HG02623 (cell line): Measurements from ENCODE around the gene HCRTR1.
A peak's percentile ranks its signal among the peaks of the same experiment; 100 is the strongest.

Source experiments
- ATAC-seq: cut with Tn5 transposase; IDR thresholded peaks from one replicate; pipeline ENCODE4 v1.9.1; 2021; ENCODE audit warnings: moderate library complexity; ENCODE audit not compliant: unreplicated experiment

Gene HCRTR1

DNA sequence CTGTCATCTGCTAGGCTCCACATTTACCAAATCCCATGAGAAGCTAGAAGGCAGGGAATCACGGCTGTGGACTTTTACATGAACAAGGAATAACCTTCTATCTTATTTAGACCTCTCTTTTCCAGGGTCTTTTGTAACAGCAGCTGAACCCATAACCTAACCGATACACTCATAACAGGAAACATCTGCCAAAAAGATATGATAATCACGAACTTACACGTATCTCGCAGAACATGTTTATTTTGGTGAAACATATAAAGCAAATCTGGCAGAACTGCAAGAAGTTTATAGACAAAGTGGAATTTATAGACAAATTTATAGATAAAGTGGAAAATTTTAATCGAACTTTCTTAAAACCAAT, 20.8 kb upstream of the HCRTR1 start:
- ATAC-seq = no peak

DNA sequence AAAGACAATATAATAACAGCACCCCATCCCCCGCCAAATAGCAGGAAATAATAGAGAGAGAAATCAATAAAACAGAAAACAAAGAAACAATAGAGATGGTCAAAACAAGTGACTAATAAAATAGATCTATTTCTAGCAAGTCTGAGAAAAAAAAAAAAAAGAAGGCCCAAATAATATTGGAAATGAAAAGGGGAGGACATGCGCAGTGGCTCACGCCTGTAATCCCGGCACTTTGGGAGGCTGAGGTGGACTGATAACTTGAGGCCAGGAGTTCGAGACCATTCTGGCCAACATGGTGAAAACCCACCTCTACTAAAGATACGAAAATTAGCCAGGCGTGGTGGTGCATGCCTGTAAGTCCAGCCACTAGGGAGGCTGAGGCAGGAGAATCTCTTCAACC, 18.5 kb upstream of the HCRTR1 start:
- ATAC-seq = no peak

DNA sequence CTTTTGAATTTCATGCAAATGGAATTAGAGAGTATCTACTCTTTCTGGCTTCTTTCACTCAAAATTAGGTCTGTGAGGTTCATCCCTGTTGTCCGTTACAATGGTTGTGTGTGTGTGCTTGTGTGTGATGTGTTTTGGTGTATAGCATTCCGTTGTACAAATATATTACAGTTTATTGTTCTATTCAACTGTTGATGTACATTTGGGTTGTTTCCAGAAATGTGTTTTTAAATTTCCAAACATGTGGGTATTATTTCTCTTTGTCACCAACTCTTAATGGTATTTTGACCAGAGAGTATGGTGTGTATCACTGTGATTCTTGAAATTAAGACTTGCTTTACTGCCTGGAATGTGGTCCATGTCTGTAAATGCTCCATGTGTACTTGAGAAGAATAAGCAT, 16.8 kb upstream of the HCRTR1 start:
- no peak for ATAC-seq

DNA sequence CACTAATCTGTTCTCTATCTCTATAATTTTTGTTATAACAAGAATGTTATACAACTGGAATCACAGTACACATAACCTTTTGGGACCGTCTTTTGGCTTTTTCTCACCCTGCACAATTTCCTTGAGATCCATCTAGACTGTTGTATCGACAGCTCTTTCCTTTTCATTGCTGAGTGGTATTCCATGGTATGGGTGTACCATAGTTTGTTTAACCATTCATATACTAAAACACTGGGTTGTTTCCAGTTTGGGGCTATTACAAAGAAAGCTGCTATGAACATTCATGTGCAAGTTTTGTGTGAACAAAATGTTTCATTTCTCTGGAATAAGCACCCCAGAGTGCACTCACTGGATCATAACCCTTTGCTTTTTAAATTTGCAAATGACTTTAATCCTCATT, 15.4 kb upstream of the HCRTR1 start:
- ATAC-seq = no peak

DNA sequence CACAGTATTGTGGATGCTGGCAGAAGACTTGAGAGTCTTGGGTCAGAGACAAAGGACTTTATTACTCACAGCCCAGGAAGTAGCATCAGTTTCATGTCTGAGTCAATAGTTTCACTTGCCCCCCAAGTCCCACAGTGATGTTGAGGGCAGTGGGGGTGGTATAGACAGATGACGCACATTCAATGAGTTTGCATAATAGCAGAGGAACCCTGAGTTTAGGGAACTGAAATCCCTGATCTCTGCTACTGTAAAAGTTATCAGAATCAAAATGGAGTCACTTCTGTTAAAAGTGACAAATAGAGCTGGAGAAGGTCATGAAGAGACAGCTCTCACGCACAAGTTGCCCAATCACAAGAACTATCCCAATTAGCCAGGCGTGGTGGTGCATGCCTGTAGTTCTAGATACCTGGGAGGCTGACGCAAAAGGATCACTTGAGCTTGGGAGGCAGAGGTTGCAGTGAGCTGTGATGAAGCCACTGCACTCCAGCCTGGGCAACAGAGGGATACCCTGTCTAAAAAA, 11.5 kb upstream of the HCRTR1 start:
- peak; percentile 87 for ATAC-seq

DNA sequence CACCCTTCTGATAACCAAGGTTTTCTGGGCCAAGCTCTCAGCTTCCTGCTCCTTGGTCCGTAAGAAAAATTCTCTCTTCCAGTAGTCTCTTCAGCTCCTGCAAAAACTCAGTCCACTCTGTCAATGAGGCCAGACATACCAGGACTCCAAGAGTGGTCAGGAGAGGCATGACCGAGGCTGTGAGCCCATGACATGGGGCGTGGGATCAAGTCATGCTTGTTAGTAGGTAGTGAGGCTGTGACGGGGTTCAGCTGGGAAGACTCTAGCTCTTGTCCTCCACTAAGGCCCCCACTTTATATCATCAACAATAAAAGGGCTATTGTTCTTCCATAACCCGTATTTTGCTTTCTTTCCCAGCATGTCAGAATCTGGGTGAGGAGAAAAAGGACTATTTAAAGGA, 10.1 kb upstream of the HCRTR1 start:
- no peak for ATAC-seq

DNA sequence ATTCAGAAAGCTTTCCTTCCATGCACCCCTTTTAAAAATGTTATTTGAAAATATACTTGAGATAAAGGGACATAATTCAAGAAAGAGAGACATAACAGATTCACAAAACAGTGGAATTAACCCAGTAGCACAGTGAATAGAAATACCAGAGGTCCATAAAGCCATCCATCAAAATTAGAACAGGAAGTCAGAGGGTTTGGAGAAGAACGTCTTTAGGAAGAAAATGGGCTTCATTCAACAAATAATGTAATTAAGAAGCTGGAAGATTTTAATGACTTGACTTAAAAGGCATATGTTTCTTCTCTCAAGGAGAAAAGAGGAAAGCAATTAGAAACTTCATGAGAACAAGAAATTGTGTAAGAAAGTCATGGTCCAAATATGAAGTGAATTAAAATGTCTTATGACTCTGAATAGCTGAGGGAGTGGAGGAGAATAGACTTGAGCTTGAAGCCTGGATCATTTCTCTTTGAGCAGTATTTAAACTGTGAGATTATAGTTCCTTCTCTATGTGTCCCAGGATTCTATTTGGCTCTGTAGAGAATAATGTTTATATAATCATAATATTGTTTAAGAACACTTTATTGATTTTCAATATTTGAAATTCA, 7.9 kb upstream of the HCRTR1 start:
- ATAC-seq = no peak

DNA sequence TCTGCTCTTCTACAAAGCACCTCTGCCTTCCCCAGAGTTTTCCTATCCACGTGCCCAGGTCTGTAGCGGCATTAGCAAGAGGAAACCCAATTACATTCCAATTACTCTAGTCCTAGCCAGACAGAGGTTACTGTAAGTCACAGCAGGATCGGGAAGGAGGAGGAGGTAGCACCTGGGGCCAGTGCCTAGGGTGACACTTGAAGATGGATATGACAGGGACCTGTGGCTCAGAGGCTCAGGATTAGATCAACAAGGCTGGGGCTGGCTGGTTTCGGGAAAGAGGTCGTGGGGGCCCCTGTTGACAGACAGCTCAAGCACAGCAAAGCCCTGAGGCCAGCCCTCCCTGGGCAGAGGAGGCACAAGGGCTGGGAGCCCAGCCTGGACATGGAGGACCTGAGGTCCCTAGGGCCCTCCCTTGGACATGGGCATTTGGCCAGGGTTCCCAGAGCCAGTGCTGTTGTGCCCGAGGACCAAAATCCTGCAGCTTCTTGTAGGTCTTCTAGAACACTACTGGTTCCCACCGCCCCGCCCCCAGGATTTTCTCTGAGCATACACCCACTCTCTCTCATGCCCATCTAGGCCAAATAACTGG, 3.0 kb upstream of the HCRTR1 start:
- no peak for ATAC-seq

DNA sequence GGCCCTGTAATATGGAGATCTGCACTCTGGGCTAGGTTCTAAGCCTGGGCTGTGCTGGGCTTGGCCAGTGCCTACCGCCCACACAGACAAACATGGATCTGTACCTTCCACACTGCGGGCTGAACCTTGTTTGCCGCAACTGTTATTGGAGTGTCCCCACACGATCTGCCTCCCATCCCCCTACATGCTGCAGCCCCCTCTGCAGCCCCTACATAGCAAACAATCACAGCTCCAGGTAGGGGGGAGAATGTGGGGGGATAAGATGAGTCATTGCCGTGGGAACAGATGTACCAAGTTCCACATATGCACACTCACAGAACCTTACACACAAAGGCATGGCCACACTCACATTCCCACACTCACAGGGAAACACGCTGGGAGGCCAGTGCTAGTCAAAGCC, 2.1 kb upstream of the HCRTR1 start:
- no peak for ATAC-seq

DNA sequence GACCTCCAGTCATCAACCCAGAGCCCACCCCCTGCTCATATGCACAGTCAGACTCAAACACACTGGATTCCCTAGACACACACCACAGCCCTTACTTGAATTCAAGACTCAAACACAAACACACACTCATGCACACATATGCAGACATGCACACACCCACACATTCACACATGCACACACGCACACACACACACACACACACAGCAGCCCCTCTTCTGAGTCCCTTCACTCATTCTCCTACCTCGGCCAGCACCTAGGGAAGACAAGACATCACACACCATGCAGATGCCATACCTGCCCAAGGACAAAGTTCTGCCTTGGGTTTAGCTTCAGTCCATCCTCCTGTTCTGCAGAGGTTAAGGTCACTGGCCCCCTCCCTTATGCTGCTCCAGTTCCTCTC, 1.6 kb upstream of the HCRTR1 start:
- ATAC-seq = no peak

DNA sequence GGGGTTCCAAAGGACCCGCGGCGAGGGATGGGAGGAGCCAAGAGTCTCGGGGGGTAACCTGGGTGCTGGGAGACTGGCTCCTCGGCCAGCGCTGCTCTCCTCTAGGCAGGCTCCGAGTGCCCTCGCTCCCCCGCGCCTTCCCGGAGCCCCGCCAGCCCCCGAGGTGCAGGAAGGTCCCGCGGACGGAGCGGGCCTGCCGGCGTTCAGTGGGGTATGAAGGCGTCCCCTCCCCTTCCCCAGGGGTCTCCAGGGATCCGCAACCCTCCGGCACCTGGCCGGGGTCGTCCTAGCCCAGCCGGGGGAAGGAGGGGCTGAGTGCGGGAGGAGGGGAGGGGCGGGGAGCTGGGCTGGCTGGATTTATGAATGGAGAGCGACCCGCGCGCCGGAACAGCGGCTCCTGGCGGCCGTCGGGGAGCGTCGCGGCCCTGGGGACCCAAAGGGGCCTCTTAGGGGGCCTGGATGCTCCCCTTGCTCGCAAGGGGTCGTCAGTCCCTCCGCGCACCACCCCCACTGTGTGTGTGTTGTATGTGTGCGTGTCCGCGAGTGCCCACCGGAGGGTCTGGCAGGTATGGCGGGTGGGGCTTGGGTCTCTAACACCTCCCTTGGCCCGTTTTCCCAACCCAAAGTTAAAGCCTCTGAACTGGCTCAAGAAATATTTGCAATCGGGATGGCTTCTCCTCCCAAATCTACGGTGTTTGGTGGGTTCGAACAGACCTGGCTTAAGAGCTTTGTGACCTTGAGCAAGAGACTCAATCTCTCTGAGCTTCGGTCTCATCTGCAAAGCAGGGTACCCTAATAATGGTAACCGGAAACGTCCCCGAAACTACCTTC, 642 bp downstream of the HCRTR1 start:
- no peak for ATAC-seq

DNA sequence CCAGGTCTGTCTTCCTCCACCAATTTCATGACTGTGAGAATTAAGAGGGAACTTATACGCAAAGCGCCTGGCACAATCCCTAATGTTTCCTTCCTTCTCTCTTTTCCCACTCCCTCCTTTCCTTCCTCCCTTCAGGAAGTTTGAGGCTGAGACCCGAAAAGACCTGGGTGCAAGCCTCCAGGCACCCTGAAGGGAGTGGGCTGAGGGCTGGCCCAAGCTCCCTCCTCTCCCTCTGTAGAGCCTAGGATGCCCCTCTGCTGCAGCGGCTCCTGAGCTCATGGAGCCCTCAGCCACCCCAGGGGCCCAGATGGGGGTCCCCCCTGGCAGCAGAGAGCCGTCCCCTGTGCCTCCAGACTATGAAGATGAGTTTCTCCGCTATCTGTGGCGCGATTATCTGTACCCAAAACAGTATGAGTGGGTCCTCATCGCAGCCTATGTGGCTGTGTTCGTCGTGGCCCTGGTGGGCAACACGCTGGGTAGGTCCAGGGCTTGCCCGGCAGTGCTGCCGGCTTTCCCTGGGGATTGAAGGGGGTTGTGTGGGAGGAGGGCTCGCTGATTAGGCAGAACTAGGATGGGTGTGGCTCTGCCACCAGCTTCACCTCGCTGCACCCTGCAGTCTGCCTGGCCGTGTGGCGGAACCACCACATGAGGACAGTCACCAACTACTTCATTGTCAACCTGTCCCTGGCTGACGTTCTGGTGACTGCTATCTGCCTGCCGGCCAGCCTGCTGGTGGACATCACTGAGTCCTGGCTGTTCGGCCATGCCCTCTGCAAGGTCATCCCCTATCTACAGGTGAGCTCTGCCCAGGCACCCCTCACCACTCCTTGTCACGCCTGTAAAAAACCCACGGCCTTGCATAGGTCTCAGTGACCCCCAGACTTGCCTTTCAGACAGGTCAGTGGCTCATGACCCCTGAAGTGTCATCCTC, 1.7 kb downstream of the HCRTR1 start:
- ATAC-seq = no peak

DNA sequence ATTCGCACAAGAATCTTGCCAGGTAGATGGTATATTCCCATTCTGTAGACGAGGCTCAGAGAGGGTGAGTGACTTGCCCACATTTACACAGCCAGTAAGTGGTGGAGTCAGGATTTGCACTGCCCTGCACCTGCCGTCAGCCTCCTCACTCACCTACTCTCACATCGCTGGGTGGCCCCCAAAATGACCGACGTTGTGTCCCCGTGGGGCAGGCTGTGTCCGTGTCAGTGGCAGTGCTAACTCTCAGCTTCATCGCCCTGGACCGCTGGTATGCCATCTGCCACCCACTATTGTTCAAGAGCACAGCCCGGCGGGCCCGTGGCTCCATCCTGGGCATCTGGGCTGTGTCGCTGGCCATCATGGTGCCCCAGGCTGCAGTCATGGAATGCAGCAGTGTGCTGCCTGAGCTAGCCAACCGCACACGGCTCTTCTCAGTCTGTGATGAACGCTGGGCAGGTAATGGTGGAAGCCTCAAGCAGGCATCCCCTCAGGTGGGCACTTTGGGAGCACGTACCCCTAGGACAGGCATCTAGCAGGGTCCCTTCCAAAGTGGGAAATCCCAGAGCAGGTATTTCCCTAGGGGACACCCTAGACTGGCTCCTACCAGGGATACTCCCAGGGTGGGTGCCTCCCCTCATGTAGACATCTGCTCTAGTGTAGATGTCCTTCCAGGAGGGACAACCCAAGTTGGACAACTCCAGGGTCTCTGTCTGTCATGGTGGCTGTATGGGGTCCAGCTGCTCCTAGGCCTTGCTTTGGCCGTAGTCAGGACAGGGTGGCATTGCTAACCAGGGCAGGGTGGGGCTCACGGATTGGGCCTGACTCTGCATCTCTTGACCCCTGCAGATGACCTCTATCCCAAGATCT, 3.4 kb downstream of the HCRTR1 start:
- no peak for ATAC-seq

DNA sequence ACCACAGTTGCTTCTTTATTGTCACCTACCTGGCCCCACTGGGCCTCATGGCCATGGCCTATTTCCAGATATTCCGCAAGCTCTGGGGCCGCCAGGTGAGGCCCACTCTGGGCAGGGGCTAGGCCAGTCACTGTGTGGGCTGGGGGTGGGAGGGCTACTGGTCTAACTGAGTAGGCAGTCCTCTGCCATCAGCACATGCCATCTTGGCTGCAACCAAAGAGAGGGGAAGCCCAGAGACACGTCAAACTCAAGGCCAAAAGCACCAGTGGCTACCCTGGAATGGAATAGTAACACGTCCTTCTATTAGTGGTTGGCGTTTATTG, 4.0 kb downstream of the HCRTR1 start:
- no peak for ATAC-seq

DNA sequence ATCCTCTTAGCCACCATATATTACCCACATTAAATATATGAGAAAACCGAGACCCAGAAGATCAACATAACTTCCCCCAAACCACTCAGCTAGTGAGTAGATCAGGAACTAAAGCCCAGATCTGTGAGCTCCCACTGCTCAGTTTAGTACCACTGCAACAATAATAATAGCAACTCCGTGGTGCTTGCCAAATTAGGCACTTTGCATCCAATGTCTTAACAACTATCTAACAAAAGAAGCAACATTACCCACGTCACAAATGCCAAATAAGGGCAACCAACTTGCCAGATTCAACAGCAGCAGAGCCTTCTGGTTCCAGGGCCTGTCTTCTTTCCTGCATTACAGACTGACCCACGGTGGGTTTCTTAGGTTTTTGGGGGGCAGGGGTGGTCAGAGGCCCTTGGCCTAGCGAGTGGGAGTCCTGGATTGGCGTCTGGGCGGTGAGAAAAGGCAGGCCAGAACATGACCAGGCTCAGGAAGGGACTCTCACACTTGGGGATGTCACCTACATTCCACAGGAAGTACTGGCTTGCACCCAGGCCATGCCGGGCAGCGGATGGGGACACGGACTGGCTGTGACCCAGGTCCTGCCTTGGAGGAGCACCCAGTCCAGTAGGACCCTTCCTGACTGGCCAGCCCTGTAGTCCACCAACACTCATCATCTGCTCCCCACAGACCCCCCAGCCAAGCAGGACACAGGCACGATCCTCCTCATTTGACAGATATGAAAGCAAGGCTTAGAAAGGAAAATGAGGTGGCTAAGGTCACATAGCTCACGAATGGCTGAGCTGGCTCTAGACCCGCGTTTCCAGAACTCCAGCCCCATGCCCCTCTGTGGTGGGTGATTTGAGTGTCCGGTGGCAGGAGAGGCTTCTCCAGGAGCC, 4.6 kb downstream of the HCRTR1 start:
- no peak for ATAC-seq

DNA sequence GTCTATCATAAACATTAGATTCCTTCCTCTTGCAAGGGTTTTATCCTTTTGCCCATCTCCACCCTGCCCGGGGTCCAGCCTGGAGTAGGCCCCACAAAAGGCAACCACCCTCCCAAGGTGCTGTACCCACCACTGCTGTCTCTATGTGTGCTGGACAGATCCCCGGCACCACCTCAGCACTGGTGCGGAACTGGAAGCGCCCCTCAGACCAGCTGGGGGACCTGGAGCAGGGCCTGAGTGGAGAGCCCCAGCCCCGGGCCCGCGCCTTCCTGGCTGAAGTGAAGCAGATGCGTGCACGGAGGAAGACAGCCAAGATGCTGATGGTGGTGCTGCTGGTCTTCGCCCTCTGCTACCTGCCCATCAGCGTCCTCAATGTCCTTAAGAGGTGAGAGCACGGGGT, 5.9 kb downstream of the HCRTR1 start:
- ATAC-seq = no peak

DNA sequence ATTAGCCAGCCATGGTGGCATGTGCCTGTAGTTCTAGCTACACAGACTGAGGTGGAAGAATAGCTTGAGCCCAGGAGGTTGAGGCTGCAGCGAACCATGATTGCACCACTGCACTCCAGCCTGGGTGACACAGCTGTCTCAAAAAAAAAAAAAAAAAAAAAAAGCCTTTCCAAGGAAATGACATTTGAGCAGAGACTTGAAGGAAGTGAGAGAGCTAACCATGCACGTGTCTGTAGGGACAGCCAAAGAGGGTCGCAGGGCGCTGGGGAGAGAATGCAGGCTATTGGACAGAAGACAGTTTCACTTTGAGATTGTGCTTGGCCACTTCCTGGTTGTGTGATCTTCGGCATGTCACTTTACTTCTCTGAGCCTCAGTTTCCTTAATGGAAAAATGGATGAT, 6.8 kb downstream of the HCRTR1 start:
- ATAC-seq = no peak

DNA sequence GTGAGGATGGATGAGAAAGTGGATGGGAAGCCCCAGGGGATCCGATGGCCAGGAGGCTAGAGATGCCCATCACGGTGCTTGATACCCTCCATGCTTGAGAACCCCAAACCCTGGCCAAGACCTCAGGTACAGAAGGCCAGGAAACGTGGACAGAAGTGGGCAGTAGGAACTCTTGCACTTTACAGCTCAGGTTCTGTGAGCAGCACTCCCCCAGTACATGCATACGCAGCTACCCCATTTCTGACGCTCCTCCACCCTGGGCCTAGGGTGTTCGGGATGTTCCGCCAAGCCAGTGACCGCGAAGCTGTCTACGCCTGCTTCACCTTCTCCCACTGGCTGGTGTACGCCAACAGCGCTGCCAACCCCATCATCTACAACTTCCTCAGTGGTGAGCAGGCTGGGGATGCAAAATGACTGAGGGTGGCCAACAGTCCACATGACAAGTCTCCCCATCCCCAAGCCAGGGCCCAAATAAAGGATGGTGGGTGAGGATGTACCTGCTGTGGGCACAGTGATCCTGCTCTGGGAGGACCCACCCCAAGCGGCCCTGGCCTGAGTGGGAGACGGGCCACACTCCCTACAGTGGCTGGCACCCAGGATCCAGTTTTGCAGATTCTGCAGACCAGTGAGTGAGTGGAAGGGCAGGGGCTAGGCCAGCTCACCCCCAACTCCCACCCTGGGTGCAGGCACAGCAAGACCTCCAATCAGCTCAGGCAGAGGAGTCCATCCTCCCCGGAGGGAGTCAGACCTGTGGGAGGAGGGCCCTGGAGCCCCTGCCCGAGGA, 7.4 kb downstream of the HCRTR1 start:
- no peak for ATAC-seq
